ENCODE data around the gene KRTCAP3. TPM values are rescaled to one million over a fixed set of nuclear protein-coding genes. Genes with fewer than 3 reads are reported as not detected.

Gene KRTCAP3
- polyA plus RNA-seq, 1 donor from 2014 or later = 2.3 TPM

DNA sequence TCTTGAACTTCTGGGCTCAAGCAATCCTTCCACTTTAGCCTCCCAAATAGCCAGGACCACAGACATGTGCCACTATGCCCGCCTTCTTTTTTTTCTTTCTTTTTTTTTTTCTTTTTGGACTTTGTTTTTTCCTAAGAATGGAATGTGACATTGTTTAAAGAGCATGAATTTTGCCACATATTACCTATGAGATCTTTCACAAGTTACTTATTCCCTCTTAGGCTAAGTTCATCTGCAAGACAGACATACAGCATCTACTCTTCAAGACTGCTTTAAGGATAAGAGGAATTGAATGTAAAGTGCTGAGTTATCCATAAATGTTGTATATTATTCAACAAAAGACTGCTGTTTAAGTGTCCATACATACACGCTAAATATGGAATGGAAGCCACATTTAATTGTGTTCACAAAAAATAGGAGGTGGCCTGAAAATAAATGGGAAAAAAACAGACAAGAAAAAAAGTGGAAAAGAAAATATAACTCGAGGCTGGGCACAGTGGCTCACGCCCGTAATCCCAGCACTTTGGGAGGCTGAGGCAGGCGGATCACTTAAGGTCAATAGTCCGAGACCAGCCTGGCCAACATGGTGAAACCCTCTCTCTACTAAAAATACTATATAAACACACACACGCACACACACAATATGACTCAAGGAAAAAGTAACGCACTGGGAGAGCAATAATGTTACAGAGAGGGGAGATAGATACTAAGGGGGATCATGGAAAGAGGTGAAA, 29.6 kb upstream of the KRTCAP3 start:
- Histone ChIP-seq H3K9ac (ENCODE audit: low read length) (no peak overlapping the region), H3F3A (ENCODE audit: insufficient read depth, low read length, poor library complexity, severe bottlenecking) (no peaks in the 10 kb centered on the region), H3K79me2 (replicated peaks; ENCODE audit: insufficient read depth, low read length) (peaks cover 13% of the 10 kb centered on the region), H4K20me1 (ENCODE audit: insufficient read depth) (no peaks in the 10 kb centered on the region), H2AFZ (ENCODE audit: low read depth, low read length) (no peak overlapping the region), H3K9me3 (ENCODE audit: low read length) (no peaks in the 10 kb centered on the region), H3K4me2 (ENCODE audit: low read length) (no peak overlapping the region), H3K4me3 (ENCODE audit: low read length) (no peak overlapping the region), H3K9me2 (ENCODE audit: insufficient read depth, low read length) (no peaks in the 10 kb centered on the region), H3K36me3 (ENCODE audit: insufficient read depth, low read length) (no peaks in the 10 kb centered on the region), H3K27me3 (ENCODE audit: insufficient read depth, low read depth, low read length) (no peaks in the 10 kb centered on the region), H3K27ac (ENCODE audit: low read length) (no peak overlapping the region)
- TF ChIP-seq EZH2 (IDR thresholded peaks at IDR 0.05; ENCODE audit: borderline replicate concordance, insufficient read depth, low read length, poor library complexity, severe bottlenecking) (no peak), SMC3 (conservative IDR thresholded peaks at IDR 0.05; ENCODE audit: poor library complexity) (no peak), POLR2AphosphoS5 (IDR thresholded peaks at IDR 0.05) (no peak), TAF1 (IDR thresholded peaks at IDR 0.05; ENCODE audit: low read depth) (no peak), EP300 (conservative IDR thresholded peaks at IDR 0.05; ENCODE audit: poor library complexity, severe bottlenecking) (no peak), RAD21 (conservative IDR thresholded peaks at IDR 0.05) (no peak)

DNA sequence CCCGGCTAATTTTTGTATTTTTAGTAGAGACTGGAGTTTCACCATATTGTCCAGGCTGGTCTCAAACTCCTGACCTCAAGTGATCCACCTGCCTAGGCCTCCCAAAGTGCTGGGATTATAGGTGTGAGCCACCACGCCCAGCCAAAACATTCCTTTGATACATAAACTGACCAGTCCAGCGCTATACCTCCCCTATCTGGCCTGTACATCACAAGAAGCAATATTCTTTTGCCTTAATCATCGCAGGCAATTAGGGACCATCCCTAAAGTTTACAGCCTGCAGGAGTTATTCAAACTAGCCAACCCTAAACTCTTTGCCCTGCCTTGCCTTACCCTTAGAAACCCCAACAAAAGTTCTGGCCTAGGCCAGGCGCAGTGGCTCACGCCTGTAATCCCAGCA, 26.0 kb upstream of the KRTCAP3 start:
- H3K27me3 ChIP-seq (ENCODE audit: insufficient read depth, low read depth, low read length) = no peaks in the 10 kb centered on the region
- no peaks in the 10 kb centered on the region for H3K9me2 ChIP-seq (ENCODE audit: insufficient read depth, low read length)
- H3K79me2 ChIP-seq (replicated peaks; ENCODE audit: insufficient read depth, low read length) = no peaks in the 10 kb centered on the region
- no peaks in the 10 kb centered on the region for H3K36me3 ChIP-seq (ENCODE audit: insufficient read depth, low read length)
- H3K4me3 ChIP-seq (ENCODE audit: low read length) = no peak overlapping the region
- H3K9ac ChIP-seq (ENCODE audit: low read length) = no peak overlapping the region
- TF ChIP-seq MXI1 (conservative IDR thresholded peaks at IDR 0.05; ENCODE audit: poor library complexity, severe bottlenecking) (no peak), POLR2AphosphoS5 (IDR thresholded peaks at IDR 0.05) (no peak), SMC3 (conservative IDR thresholded peaks at IDR 0.05; ENCODE audit: poor library complexity) (no peak), TAF1 (IDR thresholded peaks at IDR 0.05; ENCODE audit: low read depth) (no peak), RAD21 (conservative IDR thresholded peaks at IDR 0.05) (no peak), EZH2 (IDR thresholded peaks at IDR 0.05; ENCODE audit: borderline replicate concordance, insufficient read depth, low read length, poor library complexity, severe bottlenecking) (no peak), EP300 (conservative IDR thresholded peaks at IDR 0.05; ENCODE audit: poor library complexity, severe bottlenecking) (no peak)
- TF ChIP-seq, protein P1, sequence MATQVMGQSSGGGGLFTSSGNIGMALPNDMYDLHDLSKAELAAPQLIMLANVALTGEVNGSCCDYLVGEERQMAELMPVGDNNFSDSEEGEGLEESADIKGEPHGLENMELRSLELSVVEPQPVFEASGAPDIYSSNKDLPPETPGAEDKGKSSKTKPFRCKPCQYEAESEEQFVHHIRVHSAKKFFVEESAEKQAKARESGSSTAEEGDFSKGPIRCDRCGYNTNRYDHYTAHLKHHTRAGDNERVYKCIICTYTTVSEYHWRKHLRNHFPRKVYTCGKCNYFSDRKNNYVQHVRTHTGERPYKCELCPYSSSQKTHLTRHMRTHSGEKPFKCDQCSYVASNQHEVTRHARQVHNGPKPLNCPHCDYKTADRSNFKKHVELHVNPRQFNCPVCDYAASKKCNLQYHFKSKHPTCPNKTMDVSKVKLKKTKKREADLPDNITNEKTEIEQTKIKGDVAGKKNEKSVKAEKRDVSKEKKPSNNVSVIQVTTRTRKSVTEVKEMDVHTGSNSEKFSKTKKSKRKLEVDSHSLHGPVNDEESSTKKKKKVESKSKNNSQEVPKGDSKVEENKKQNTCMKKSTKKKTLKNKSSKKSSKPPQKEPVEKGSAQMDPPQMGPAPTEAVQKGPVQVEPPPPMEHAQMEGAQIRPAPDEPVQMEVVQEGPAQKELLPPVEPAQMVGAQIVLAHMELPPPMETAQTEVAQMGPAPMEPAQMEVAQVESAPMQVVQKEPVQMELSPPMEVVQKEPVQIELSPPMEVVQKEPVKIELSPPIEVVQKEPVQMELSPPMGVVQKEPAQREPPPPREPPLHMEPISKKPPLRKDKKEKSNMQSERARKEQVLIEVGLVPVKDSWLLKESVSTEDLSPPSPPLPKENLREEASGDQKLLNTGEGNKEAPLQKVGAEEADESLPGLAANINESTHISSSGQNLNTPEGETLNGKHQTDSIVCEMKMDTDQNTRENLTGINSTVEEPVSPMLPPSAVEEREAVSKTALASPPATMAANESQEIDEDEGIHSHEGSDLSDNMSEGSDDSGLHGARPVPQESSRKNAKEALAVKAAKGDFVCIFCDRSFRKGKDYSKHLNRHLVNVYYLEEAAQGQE (IDR thresholded peaks at IDR 0.05; ENCODE audit: borderline replicate concordance) = no peak
- TF ChIP-seq, protein P2, sequence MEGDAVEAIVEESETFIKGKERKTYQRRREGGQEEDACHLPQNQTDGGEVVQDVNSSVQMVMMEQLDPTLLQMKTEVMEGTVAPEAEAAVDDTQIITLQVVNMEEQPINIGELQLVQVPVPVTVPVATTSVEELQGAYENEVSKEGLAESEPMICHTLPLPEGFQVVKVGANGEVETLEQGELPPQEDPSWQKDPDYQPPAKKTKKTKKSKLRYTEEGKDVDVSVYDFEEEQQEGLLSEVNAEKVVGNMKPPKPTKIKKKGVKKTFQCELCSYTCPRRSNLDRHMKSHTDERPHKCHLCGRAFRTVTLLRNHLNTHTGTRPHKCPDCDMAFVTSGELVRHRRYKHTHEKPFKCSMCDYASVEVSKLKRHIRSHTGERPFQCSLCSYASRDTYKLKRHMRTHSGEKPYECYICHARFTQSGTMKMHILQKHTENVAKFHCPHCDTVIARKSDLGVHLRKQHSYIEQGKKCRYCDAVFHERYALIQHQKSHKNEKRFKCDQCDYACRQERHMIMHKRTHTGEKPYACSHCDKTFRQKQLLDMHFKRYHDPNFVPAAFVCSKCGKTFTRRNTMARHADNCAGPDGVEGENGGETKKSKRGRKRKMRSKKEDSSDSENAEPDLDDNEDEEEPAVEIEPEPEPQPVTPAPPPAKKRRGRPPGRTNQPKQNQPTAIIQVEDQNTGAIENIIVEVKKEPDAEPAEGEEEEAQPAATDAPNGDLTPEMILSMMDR (IDR thresholded peaks at IDR 0.05; ENCODE audit: poor library complexity, severe bottlenecking) = no peak
- H3K27ac ChIP-seq (ENCODE audit: low read length) = no peak overlapping the region
- no peaks in the 10 kb centered on the region for H3K9me3 ChIP-seq (ENCODE audit: low read length)
- no peaks in the 10 kb centered on the region for H4K20me1 ChIP-seq (ENCODE audit: insufficient read depth)
- no peak overlapping the region for H3K4me2 ChIP-seq (ENCODE audit: low read length)
- no peaks in the 10 kb centered on the region for H3F3A ChIP-seq (ENCODE audit: insufficient read depth, low read length, poor library complexity, severe bottlenecking)
- H2AFZ ChIP-seq (ENCODE audit: low read depth, low read length) = no peak overlapping the region
